ENCODE results near the gene CACNA2D4.

DNA sequence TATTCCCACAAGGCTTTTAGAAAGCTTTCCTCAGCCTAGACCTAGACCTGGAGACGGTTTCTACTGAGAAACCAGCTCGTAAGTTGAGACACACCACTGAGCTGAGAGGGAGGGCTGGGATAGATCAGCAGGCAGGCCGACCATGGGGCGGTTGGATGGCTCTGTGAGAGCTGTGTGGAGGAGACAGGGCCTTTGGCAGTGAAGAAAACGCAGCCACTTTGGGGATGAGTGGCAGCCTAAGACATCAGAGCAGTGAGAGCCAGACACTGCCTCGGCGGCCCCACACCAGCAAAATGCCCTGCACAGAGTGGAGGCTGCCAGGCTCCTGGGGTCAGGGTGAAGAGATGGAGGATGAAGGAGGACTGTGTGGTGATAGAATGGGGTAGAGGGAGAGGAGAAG, 46.0 kb downstream of the CACNA2D4 start:
- TF ChIP-seq, protein P1, sequence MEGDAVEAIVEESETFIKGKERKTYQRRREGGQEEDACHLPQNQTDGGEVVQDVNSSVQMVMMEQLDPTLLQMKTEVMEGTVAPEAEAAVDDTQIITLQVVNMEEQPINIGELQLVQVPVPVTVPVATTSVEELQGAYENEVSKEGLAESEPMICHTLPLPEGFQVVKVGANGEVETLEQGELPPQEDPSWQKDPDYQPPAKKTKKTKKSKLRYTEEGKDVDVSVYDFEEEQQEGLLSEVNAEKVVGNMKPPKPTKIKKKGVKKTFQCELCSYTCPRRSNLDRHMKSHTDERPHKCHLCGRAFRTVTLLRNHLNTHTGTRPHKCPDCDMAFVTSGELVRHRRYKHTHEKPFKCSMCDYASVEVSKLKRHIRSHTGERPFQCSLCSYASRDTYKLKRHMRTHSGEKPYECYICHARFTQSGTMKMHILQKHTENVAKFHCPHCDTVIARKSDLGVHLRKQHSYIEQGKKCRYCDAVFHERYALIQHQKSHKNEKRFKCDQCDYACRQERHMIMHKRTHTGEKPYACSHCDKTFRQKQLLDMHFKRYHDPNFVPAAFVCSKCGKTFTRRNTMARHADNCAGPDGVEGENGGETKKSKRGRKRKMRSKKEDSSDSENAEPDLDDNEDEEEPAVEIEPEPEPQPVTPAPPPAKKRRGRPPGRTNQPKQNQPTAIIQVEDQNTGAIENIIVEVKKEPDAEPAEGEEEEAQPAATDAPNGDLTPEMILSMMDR (IDR thresholded peaks at IDR 0.05; ENCODE audit: extremely low read depth in 1 of 2, insufficient read depth in 1 of 2, low read depth in 1 of 2, low read length in 2 of 2) = no peak
- TF ChIP-seq EZH2 (IDR thresholded peaks at IDR 0.05; ENCODE audit: borderline replicate concordance, low read depth, low read length, severe bottlenecking) = no peak
- no peak for TF ChIP-seq POLR2AphosphoS5 (IDR thresholded peaks at IDR 0.05; ENCODE audit: insufficient read depth, low read depth, low read length)
- no peak for TF ChIP-seq JUN (IDR thresholded peaks at IDR 0.05; ENCODE audit: borderline replicate concordance, insufficient read depth, insufficient read length, low read depth)
- no peak for TF ChIP-seq FOS (IDR thresholded peaks at IDR 0.05; ENCODE audit: borderline replicate concordance, insufficient read depth, low read length)
- no peak for TF ChIP-seq POLR2A (IDR thresholded peaks at IDR 0.05; ENCODE audit: low read depth, low read length)
- TF ChIP-seq, protein P2, sequence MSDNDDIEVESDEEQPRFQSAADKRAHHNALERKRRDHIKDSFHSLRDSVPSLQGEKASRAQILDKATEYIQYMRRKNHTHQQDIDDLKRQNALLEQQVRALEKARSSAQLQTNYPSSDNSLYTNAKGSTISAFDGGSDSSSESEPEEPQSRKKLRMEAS (IDR thresholded peaks at IDR 0.05; ENCODE audit: insufficient read depth, insufficient read length) = no peak
- TF ChIP-seq MYC (IDR thresholded peaks at IDR 0.05; ENCODE audit: low read depth, low read length) = no peak

Measured in endothelial cell of umbilical vein (primary cell).